Dermis blood vessel endothelial cell (primary cell): ENCODE measurements around the gene AFAP1. TPM values are rescaled to one million over a fixed set of nuclear protein-coding genes. Genes with fewer than 3 reads are reported as not detected.
A peak's percentile ranks its signal among the peaks of the same experiment; 100 is the strongest.

Experiments
- DNase-seq: peaks from one replicate; pipeline ENCODE4 v3.0.0; 2010
- total RNA-seq: library from RNA; depleted of rRNA; stranded (reverse); fragments of >200 nt; gene quantifications from 2 replicates; pipeline ENCODE4 v1.2.3, GENCODE V29; 2014

AFAP1 gene
- total RNA-seq, 1 donor from 2014 or later: 48.5 TPM

DNA sequence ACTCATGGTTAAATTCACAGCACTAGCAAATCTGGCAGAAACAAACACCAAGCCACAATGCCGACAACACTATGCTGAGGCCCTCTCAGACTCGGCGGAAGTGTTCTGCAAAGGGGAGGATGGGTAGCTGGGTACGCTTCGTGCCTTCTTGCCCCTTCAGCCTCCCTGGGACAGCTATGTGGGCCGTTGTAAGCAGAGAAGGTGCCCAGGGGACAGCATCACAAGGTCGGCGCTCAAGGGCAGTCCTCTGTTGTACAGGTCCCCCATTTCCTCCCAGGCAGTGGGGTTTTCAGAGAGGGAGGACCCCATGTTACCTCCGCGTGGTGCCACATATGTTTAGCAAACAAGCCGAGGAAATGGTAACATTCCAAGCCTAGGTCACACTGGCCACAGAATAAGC lies 173.6 kb downstream of the AFAP1 start:
- DNase-seq: no peak

DNA sequence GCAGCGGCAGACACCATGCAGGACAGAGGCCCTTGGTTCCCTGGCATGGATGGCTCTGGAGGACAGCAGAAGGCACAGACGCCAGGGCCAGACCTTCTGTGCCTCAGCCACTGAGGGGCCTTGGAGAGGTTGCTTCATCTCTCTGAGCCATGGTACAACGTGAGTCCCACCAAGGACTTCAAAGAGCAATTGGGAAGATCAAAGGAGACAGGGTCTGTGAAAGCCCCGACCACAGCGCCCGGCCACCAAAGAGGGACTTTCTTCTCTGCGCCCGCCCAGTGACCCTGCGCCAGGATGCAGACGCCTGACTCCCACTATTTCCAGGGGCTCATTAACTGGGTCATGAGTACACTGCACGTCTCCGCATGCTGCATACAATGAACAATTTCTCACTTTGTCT lies 174.0 kb downstream of the AFAP1 start:
- no peak for DNase-seq

DNA sequence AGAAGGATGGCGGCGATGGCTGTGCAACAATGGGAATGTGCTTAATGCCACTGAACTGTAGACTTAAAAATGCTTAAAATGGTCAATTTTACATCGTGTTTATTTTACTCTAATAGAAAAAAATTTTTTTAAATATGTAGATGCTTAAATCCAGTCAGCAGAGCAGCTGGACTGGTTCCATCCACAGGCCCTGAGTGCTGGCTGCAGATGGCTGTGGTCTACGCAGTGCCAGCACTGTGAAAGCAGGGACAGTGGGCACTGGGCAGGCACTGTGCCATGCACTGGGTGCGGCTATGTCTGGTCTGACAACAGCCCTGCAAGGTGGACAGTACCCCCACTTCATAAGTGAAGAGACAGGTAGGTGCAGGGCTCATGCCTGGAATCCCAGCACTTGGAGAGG lies 175.2 kb downstream of the AFAP1 start:
- no peak for DNase-seq

DNA sequence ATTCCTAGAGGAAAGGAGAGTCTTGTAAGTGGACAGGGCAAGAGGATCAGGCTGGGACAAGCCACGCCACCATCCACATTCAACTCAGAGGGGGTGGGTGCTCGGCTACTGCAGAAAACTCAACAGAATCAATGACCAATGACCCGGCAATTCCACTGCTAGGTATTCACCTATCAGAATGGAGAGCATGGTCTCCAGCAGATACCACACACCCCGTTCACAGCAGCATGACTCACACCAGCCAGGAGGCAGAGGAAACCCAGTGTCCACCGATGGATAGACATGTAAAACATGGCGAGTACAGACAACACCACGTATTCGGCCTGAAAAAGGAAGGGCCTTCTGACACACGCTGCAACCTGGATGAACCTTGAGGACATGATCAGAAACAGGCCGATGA lies 175.9 kb downstream of the AFAP1 start:
- DNase-seq: peak; percentile 66

DNA sequence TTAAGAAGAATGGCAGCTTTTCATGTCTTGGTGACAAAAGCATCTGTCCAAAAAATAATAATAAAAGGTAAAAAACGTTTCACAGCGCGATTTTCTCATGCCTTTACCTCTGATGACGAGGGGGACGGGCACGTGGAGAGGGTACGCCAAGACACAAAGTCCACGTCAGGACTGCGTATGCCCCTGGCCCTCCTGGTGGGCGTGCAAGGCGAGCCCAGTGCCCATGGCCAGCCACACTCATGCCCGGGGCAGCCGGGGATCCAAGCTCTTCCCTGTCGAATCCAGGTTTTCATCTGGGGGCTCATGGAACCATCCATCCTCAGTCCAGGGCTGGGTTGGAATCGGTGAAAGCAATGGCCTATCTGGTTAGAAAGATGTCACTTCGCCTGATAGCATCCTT lies 176.6 kb downstream of the AFAP1 start:
- DNase-seq: no peak

DNA sequence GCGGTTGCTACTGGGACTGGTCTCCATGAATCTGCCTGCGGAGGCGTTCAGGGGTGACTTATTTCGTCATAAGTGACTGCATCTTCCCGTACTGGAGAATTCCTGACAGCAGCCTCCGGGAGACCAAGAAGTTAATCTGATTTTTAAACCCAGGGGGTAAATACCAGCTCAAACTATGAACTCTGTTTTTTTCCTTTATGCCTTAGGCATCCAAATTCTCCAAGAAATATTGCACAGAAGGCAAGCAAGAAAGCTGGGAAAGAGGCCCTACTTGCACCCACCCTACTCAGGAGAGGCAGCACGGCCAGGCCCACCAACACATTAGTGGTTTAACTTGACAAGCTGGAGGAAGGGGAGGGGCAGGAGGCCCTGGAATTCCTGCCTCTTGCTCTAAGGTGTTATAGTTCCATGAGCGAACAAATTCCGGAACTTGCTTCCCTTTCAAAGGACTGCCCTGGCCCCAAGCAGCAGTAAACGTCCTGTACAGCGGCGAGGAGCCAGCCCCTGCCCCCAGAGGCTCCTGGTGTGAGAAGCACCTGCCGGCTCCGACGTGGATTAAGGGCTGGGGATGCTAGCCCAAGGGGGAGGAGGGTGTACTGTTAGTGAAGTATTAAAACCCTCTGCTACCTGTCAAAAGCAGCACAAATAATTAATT lies 177.2 kb downstream of the AFAP1 start:
- DNase-seq: no peak

- peak; percentile 85 for DNase-seq
Measured at GRCh38 chr4:7761720-7762119, 177.9 kb downstream of the AFAP1 start.

- DNase-seq: no peak
Measured at GRCh38 chr4:7761312-7761711, 178.3 kb downstream of the AFAP1 start.

- DNase-seq: no peak
Measured at GRCh38 chr4:7760706-7761105, 179.0 kb downstream of the AFAP1 start.

DNA sequence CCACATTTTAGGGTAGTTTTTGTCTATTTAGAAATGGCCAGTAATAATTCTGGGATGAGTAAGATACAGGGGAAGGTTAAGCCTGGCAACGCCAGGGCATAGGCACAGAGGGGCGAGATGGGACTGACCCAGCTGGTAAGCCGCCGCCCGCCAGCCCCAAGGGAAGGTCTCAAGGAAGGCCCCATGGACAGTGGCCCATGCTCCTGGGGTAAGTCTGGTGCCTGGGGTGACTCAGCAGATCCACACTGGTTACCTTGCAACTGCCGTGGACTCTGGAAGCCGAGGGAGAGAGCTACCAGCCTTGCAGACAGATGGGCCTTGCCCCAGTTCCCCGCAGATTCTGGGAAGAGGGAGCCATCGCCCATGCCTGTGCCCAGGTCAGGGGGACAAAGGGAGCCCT lies 179.4 kb downstream of the AFAP1 start:
- no peak for DNase-seq

- DNase-seq: no peak
Measured at GRCh38 chr4:7759635-7760034, 180.0 kb downstream of the AFAP1 start.

- no peak for DNase-seq
Measured at GRCh38 chr4:7759216-7759615, 180.4 kb downstream of the AFAP1 start.

DNA sequence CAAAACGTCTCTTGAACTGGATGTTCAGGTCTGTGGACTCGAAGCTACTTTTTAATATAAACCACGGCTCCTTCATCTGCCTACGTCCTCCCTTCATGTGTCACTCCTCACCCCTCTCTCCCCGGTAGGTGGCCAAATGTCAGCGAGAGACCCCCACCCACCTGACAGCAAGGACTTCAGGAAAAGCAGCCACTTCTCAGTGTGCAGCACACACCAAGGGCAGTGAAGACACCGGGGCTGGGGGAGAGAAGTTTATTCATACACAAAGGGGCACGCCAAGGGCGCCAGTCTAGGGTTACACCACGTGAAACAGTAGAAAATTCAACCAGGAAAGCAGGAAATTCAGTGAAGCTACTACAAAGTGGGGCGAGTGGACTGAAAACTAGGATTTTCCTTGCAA lies 181.2 kb downstream of the AFAP1 start:
- DNase-seq: no peak

DNA sequence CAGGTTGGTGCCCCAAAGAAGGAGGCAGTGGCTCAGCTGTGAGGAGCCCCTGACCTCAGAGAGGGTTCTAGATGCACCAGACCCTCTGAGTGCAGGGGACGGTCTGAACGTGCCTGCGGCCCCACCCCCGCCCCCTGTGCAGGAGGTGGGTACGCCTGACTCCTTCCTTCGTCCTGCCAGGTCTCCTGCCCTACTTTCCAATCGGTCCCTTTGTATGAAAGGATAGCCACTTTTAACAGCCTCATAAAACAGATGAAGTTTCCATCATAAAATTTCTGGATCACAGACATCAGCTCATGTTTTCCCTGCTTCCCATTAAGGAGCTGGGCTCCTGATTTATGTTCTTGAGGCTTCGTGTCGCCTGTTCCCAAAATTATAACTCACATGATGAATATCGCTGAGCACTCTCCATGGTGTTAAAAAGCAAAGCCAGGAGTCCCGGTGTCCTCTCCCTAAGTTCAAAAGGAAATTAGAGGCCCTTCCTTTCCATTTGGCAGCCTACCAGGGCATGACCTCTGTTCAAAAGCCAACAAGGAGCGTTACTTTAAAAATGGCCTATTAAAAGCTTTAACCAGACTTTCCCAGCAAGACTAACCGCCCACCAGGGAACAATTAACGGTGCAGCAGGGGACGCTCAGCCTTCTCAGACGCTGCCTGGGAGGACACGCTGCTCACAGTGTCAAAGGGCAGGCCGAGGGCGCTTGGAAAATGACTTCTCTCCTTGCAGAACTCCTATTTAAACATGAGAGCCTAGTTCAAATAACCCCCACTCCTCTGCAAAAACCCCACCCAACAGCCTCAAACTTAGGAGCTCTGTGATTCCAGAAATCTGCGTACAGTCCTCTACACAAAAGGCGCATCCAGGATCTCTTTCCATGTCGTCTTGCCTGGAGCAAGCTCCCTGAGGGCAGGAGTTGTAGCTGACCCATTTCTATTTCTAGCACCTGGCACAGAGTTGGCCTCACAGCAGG lies 181.9 kb downstream of the AFAP1 start:
- DNase-seq: peak; percentile 34

GRCh38 chr4:7756561-7757355 lies 182.9 kb downstream of the AFAP1 start:
- DNase-seq: no peak

GRCh38 chr4:7756071-7756470 lies 183.6 kb downstream of the AFAP1 start:
- no peak for DNase-seq

GRCh38 chr4:7755561-7755960 lies 184.1 kb downstream of the AFAP1 start:
- no peak for DNase-seq

DNA sequence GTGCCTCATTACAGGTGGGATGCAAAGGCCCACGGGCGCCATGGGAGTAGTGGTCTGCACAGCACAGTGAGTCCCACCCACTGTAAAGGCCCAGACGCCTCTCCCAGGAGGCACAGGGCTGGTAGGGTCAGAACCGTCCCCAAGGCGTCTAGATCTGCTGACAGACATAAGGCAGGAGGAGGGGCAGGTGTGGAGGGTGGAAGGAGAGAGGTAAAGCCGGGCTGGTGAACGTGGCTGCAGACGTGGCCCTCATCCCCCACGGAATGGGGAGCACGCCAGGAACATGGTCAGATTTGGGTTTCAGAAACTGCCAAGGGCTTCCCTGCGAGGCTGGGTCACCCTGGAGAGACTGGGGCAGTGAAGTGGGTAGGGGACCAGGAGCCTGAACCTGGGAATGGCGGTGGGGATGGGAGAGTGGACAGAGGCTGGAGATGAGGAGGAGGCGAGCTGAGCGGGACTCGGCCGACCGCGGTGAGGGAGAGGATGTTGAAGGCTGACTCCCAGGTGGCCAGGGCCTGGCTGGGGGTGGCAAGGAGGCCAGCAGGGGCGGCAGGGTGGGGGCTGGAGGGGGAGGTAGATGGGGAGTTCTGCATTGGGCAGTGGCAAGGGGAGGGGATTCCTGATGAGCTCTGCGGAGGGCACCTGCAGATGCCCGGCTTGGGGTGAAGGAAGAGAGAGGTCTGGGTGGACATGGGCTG lies 184.9 kb downstream of the AFAP1 start:
- DNase-seq: no peak

DNA sequence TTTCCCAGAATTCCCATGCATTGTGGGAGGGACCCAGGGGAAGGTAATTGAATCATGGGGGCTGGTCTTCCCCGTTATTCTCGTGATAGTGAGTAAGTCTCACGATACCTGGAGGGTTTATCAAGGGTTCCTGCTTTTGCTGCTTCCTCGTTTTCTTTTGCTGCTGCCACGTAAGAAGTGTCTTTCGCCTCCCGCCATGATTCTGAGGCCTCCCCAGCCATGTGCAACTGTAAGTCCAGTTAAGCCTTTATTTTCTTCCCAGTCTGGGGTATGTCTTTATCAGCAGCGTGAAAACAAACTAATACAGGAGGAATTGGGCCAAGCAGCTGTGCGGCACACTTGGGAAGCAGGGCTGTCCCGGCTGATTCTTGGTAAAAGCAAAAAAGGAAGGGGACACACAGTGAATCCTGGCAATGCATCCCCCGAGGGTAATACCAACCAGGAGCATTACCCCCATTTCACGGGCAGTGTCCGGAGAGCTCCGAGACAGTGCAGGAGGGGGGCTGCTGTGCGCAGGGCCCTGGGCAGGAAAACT lies 185.7 kb downstream of the AFAP1 start:
- no peak for DNase-seq

DNA sequence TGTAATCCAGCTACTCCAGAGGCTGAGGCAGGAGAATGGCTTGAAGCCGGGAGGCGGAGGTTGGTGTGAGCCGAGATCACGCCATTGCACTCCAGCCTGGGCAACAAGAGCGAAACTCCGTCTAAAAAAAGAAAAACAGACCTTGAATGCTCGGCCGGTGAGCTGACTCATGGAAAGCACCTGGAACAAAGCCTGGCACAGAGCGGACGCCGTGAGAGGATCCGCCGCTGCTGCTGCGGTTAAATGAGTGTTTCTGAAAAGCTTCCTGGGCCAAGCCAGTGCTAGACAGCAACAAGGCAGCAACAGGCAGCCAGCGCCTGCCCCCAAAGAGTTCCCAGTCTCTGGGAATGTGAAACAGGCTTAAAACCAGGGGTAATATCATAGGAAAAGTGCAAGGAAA lies 186.4 kb downstream of the AFAP1 start:
- DNase-seq: no peak

DNA sequence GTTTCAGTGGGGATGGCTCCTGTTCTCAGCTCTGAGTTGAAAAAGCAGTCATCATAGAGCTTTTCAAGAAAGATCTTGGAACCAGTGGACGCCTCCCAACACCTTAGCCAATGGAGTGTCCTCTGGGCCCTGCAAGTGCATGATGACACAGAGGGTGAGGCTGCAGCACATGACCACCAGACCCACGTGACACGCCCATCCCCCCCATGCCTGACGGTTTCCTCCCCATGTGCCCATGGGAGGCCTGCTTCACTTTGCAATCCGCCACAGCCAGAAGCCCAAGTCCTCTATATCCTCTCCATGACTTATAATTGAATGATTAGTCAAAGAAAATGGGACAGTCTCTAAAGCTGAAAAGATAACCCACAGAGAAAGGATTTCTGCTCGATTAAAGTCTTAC lies 187.0 kb downstream of the AFAP1 start:
- no peak for DNase-seq

DNA sequence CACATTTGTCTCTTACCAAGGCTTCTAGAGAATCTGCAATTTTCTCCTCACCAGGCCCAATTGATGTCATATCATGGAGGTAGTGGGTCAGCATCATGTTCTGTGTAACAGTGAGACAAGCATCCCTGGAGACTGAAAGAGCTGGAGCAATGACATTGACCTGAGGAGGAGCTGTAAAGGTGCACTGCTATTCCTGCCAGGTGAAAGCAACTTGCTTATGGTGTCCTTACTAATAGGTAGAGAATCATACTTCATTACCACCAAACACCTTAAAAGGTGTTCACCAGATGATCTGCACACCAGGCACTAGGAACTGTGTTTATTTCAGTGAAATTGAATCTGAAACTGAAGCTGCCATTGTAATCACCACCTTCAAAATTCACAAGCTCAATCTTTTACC lies 188.7 kb downstream of the AFAP1 start:
- no peak for DNase-seq
